Hepatocyte (in vitro differentiated cells): ENCODE measurements around the gene GOSR1. TPM values are rescaled to one million over a fixed set of nuclear protein-coding genes. Genes with fewer than 3 reads are reported as not detected.
"Not testable (repeated sequence)": the region's sequence is repeated elsewhere in the genome, so short reads cannot be mapped to it uniquely, and the experiment has no call there.

Experiments
- DNase-seq: peaks from one replicate; pipeline ENCODE4 v3.0.0-alpha.2; 2016; ENCODE audit warnings: low spot score
- H2AFZ ChIP-seq: fragments of 200-600 bp; sonication (generic); 2 replicates; pipeline ENCODE4 v1.6.0; 2016; ENCODE audit warnings: antibody characterized with exemption, mild to moderate bottlenecking
- H3K27ac ChIP-seq: fragments of 200-600 bp; sonication (generic); 2 replicates; pipeline ENCODE4 v1.5.1; 2016; ENCODE audit warnings: mild to moderate bottlenecking
- H3K27me3 ChIP-seq: fragments of 200-600 bp; sonication (generic); 2 replicates; pipeline ENCODE4 v1.6.1; 2016
- H3K36me3 ChIP-seq: fragments of 200-600 bp; sonication (generic); replicated peaks from 2 replicates; pipeline ENCODE4 v1.5.1; 2016; ENCODE audit warnings: low read depth; ENCODE audit not compliant: insufficient read depth
- H3K4me1 ChIP-seq: fragments of 200-600 bp; sonication (generic); 2 replicates; pipeline ENCODE4 v1.5.1; 2016; ENCODE audit warnings: mild to moderate bottlenecking, moderate library complexity; ENCODE audit not compliant: insufficient read depth
- H3K4me2 ChIP-seq: fragments of 200-600 bp; sonication (generic); 2 replicates; pipeline ENCODE4 v1.6.0; 2016
- H3K4me3 ChIP-seq: fragments of 200-600 bp; sonication (generic); 2 replicates; pipeline ENCODE4 v1.5.1; 2016; ENCODE audit warnings: mild to moderate bottlenecking
- H3K79me2 ChIP-seq: fragments of 200-600 bp; sonication (generic); 2 replicates; pipeline ENCODE4 v1.6.0; 2017; ENCODE audit warnings: mild to moderate bottlenecking
- H3K9me2 ChIP-seq: fragments of 200-600 bp; sonication (generic); replicated peaks from 2 replicates; pipeline ENCODE4 v1.6.0; 2017; ENCODE audit warnings: mild to moderate bottlenecking; ENCODE audit not compliant: insufficient read depth
- H3K9me3 ChIP-seq: fragments of 200-600 bp; sonication (generic); 2 replicates; pipeline ENCODE4 v1.5.1; 2016; ENCODE audit warnings: low read depth, mild to moderate bottlenecking
- H4K20me1 ChIP-seq: fragments of 200-600 bp; sonication (generic); 2 replicates; pipeline ENCODE4 v1.6.0; 2016; ENCODE audit warnings: mild to moderate bottlenecking; ENCODE audit not compliant: insufficient read depth, poor library complexity, severe bottlenecking
- EZH2 ChIP-seq: fragments of 200-600 bp; sonication (generic); IDR thresholded peaks from 2 replicates; pipeline ENCODE4 v1.6.1; 2016; ENCODE audit warnings: antibody characterized with exemption, mild to moderate bottlenecking, borderline replicate concordance
- EZH2phosphoT487 ChIP-seq: fragments of 200-600 bp; sonication (generic); IDR thresholded peaks from one replicate; pipeline ENCODE4 v1.6.1; 2018; ENCODE audit warnings: antibody characterized with exemption, mild to moderate bottlenecking, low read depth, moderate library complexity; ENCODE audit not compliant: unreplicated experiment, severe bottlenecking
- WGBS: methylation state at CpG from one replicate; pipeline ENCODE4 v1.1.6; 2016; ENCODE audit warnings: low lambda C conversion rate; ENCODE audit errors: missing lambda C conversion rate; 5-methylcytosine and 5-hydroxymethylcytosine counted together
- polyA plus RNA-seq: library from polyadenylated mRNA; unstranded; fragments of >200 nt; fragmentation: Nextera tagmentation; extraction: Ambion mirVana; gene quantifications from 2 replicates; pipeline ENCODE4 v1.2.1, GENCODE V29; 2016
- total RNA-seq: library from RNA; depleted of rRNA; stranded (reverse); fragments of >200 nt; gene quantifications from 2 replicates; pipeline ENCODE4 v1.2.3, GENCODE V29; 2014
- TF ChIP-seq, protein P1 (sequence below): fragments of 200-600 bp; sonication (generic); IDR thresholded peaks from 2 replicates; pipeline ENCODE4 v1.5.1; 2016; ENCODE audit warnings: antibody characterized with exemption, mild to moderate bottlenecking; ENCODE audit not compliant: poor library complexity

The GOSR1 gene
- total and polyA plus RNA-seq, 2 experiments from 2014 or later, result 29.7 to 52.1 TPM

DNA sequence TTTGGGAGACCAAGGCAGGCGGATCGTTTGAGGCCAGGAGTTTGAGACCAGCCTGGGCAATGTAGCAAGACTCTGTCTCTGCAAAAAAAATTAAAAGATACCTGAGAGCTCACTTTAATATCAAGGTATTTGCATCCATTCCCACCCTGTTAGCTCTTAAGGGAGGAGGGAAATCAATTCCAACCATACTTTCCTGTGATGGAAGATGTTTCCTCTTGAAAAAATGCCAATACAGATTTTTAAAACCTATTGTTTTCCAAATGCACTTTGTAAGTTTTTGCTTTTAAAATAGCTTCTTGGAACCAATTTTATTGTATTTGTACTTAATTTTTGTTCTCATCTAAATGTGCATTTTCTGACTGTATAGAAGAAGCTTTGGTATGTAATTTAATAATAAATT is 49.2 kb downstream of the GOSR1 start:
- no peaks in the 10 kb centered on the region for H3K36me3 ChIP-seq
- H3K9me3 ChIP-seq, result no peaks in the 10 kb centered on the region
- no peak overlapping the region for H2AFZ ChIP-seq
- DNase-seq, result no peak
- no peaks in the 10 kb centered on the region for H4K20me1 ChIP-seq
- TF ChIP-seq, protein P1, sequence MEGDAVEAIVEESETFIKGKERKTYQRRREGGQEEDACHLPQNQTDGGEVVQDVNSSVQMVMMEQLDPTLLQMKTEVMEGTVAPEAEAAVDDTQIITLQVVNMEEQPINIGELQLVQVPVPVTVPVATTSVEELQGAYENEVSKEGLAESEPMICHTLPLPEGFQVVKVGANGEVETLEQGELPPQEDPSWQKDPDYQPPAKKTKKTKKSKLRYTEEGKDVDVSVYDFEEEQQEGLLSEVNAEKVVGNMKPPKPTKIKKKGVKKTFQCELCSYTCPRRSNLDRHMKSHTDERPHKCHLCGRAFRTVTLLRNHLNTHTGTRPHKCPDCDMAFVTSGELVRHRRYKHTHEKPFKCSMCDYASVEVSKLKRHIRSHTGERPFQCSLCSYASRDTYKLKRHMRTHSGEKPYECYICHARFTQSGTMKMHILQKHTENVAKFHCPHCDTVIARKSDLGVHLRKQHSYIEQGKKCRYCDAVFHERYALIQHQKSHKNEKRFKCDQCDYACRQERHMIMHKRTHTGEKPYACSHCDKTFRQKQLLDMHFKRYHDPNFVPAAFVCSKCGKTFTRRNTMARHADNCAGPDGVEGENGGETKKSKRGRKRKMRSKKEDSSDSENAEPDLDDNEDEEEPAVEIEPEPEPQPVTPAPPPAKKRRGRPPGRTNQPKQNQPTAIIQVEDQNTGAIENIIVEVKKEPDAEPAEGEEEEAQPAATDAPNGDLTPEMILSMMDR, result no peak
- TF ChIP-seq EZH2phosphoT487 (no peak), EZH2 (no peak)
- WGBS, result 98% methylated on average over 2 of the region's 2 CpGs
- no peaks in the 10 kb centered on the region for H3K27me3 ChIP-seq
- H3K4me3 ChIP-seq, result no peak overlapping the region
- no peaks in the 10 kb centered on the region for H3K4me1 ChIP-seq
- H3K27ac ChIP-seq, result no peak overlapping the region
- H3K9me2 ChIP-seq, result no peaks in the 10 kb centered on the region
- H3K79me2 ChIP-seq, result no peaks in the 10 kb centered on the region
- H3K4me2 ChIP-seq, result no peak overlapping the region

DNA sequence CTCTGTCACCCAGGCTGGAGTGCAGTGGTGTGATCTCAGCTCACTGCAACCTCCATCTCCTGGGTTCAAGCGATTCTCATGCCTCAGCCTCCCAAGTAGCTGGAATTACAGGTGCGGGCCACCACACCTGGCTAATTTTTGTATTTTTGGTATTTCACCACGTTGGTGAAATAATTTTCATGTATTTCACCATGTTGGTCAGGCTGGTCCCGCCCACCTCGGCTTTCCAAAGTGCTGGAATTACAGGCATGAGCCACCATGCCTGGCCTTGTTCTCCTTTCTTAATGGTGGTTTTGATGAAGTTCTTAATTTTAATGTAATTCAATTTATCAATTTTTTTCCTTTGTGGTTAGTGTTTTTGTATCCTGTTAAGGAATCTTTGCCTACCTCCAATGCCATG is 51.5 kb downstream of the GOSR1 start:
- H3K9me3 ChIP-seq, DNase-seq, H4K20me1 ChIP-seq, H2AFZ ChIP-seq, H3K9me2 ChIP-seq, H3K36me3 ChIP-seq, H3K4me3 ChIP-seq, H3K4me1 ChIP-seq, H3K27ac ChIP-seq, H3K4me2 ChIP-seq, H3K27me3 ChIP-seq, H3K79me2 ChIP-seq: not testable (repeated sequence)
- 96% methylated on average over 5 of the region's 5 CpGs for WGBS

- no peak overlapping the region for H3K4me3 ChIP-seq
- H3K9me3 ChIP-seq, result no peaks in the 10 kb centered on the region
- H3K79me2 ChIP-seq, result no peaks in the 10 kb centered on the region
- DNase-seq, result no peak
- H3K9me2 ChIP-seq, result no peaks in the 10 kb centered on the region
- no peak overlapping the region for H3K4me2 ChIP-seq
- H3K4me1 ChIP-seq, result no peaks in the 10 kb centered on the region
- H3K27ac ChIP-seq, result no peak overlapping the region
- 95% methylated on average over 2 of the region's 2 CpGs for WGBS
- no peaks in the 10 kb centered on the region for H3K36me3 ChIP-seq
- H3K27me3 ChIP-seq, result no peaks in the 10 kb centered on the region
- TF ChIP-seq EZH2 (no peak), EZH2phosphoT487 (no peak)
- TF ChIP-seq, protein P1, result no peak
- H4K20me1 ChIP-seq, result no peaks in the 10 kb centered on the region
- H2AFZ ChIP-seq, result no peak overlapping the region
Measured at GRCh38 chr17:30530346-30531025, 53.3 kb downstream of the GOSR1 start.

- H3K4me3 ChIP-seq, result no peak overlapping the region
- H3K4me2 ChIP-seq, result no peak overlapping the region
- H3K79me2 ChIP-seq, result no peaks in the 10 kb centered on the region
- H3K27me3 ChIP-seq, result no peaks in the 10 kb centered on the region
- WGBS, result 85% methylated on average over 2 of the region's 2 CpGs
- no peaks in the 10 kb centered on the region for H4K20me1 ChIP-seq
- H3K36me3 ChIP-seq, result no peaks in the 10 kb centered on the region
- no peak overlapping the region for H3K27ac ChIP-seq
- TF ChIP-seq EZH2 (no peak), EZH2phosphoT487 (no peak)
- TF ChIP-seq, protein P1, result no peak
- H3K4me1 ChIP-seq, result no peaks in the 10 kb centered on the region
- no peak overlapping the region for H2AFZ ChIP-seq
- no peaks in the 10 kb centered on the region for H3K9me2 ChIP-seq
- DNase-seq, result no peak
- H3K9me3 ChIP-seq, result no peaks in the 10 kb centered on the region
Measured at GRCh38 chr17:30532871-30533270, 55.7 kb downstream of the GOSR1 start.
